Mucosa of stomach (tissue), 1 donor: ENCODE measurements around the gene TEX19.
"Not testable (repeated sequence)": the region's sequence is repeated elsewhere in the genome, so short reads cannot be mapped to it uniquely, and the experiment has no call there.

ENCODE experiments used
- H3K27me3 ChIP-seq: one replicate; pipeline ENCODE4 v1.7.0; 2013; ENCODE audit warnings: mild to moderate bottlenecking, low read length; ENCODE audit not compliant: control insufficient read depth, insufficient read depth
- H3K36me3 ChIP-seq: one replicate; pipeline ENCODE4 v1.7.0; 2013; ENCODE audit warnings: low read length; ENCODE audit not compliant: control insufficient read depth, insufficient read depth
- H3K4me1 ChIP-seq: one replicate; pipeline ENCODE4 v1.7.0; 2013; ENCODE audit warnings: mild to moderate bottlenecking, low read length; ENCODE audit not compliant: control insufficient read depth, insufficient read depth
- H3K4me3 ChIP-seq: one replicate; pipeline ENCODE4 v1.7.0; 2013; ENCODE audit warnings: low read length
- H3K9ac ChIP-seq: one replicate; pipeline ENCODE4 v1.7.0; 2013; ENCODE audit warnings: mild to moderate bottlenecking, low read length, moderate library complexity
- H3K9me3 ChIP-seq: one replicate; pipeline ENCODE4 v1.7.0; 2013; ENCODE audit warnings: mild to moderate bottlenecking, low read length, moderate library complexity; ENCODE audit not compliant: control insufficient read depth
- donor health status: Pancreatic carcinoma.

TEX19 gene

GRCh38 chr17:82411396-82412053 is 52.5 kb downstream of the TEX19 start:
- Histone ChIP-seq H3K4me3 (no peak overlapping the region), H3K9me3 (no peaks in the 10 kb centered on the region), H3K4me1 (peaks cover 4% of the 10 kb centered on the region), H3K27me3 (no peaks in the 10 kb centered on the region), H3K36me3 (no peaks in the 10 kb centered on the region), H3K9ac (no peak overlapping the region)

DNA sequence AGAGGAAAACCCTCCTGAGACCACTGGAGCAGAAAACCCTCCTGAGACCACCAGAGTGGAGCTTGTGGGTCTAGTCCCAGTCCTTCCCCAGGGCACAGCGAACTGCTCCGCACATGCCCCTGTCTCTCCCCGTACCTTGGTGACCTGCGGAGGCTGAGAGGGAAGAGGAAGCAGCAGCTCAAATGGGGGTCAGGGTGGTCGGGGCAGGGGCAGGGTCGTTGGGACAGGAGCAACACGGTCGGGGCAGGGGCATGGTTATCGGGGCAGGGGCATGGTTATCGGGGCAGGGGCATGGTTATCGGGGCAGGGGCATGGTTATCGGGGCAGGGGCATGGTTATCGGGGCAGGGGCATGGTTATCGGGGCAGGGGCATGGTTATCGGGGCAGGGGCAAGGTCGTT is 53.0 kb downstream of the TEX19 start:
- H3K27me3 ChIP-seq, H3K9me3 ChIP-seq, H3K4me1 ChIP-seq, H3K4me3 ChIP-seq, H3K9ac ChIP-seq, H3K36me3 ChIP-seq: not testable (repeated sequence)

- H3K4me1 ChIP-seq: peaks cover 4% of the 10 kb centered on the region
- H3K9me3 ChIP-seq: no peaks in the 10 kb centered on the region
- no peaks in the 10 kb centered on the region for H3K27me3 ChIP-seq
- no peaks in the 10 kb centered on the region for H3K36me3 ChIP-seq
- no peak overlapping the region for H3K4me3 ChIP-seq
- H3K9ac ChIP-seq: no peak overlapping the region
Observed at GRCh38 chr17:82412535-82413520, 53.8 kb downstream of the TEX19 start.
